Panc1 (cell line): ENCODE data around the gene ALOX12B. TPM values are rescaled to one million over a fixed set of nuclear protein-coding genes. Genes with fewer than 3 reads are reported as not detected.
"Not testable (repeated sequence)": the region's sequence is repeated elsewhere in the genome, so short reads cannot be mapped to it uniquely, and the experiment has no call there.

Experiments used
- ATAC-seq: fragments of 200-7000 bp; cut with Tn5 transposase; 2 replicates; pipeline ENCODE4 v1.9.1; 2020; ENCODE audit warnings: mild to moderate bottlenecking, moderate library complexity
- BruUV-seq: library from RNA; stranded (reverse); fragments of 400-500 nt; replicated peaks from 2 replicates; lab custom pipeline; 2021; lab: Mats Ljungman, UMichigan
- CTCF ChIA-PET: fragments of 300-600 bp; sonication (Branson Sonifier 250); formaldehyde crosslinking; loops from one replicate; lab custom pipeline; 2022; ENCODE audit warnings: antibody characterized with exemption; lab: Charles Lee
- POLR2A ChIA-PET: fragments of 300-600 bp; sonication (Branson Sonifier 250); formaldehyde crosslinking; loops from one replicate; lab custom pipeline; 2022; ENCODE audit warnings: antibody characterized with exemption; lab: Charles Lee
- DNase-seq: peaks from one replicate; pipeline ENCODE4 v3.0.0-alpha.2; 2010; ENCODE audit warnings: low read depth, low spot score
- H3K27ac ChIP-seq: 2 replicates; pipeline ENCODE4 v1.5.1; 2011; ENCODE audit warnings: mild to moderate bottlenecking, low read length, inconsistent platforms
- H3K27me3 ChIP-seq: fragments of 200-500 bp; sonication (Bioruptor generic); 2 replicates; pipeline ENCODE4 v1.6.0; 2014; ENCODE audit warnings: low read length, inconsistent platforms; ENCODE audit not compliant: control insufficient read depth, insufficient read depth
- H3K36me3 ChIP-seq: fragments of 200-500 bp; sonication (Bioruptor generic); 2 replicates; pipeline ENCODE4 v1.5.1; 2014; ENCODE audit warnings: inconsistent platforms, mild to moderate bottlenecking, low read length, moderate library complexity; ENCODE audit not compliant: control insufficient read depth, insufficient read depth
- H3K4me1 ChIP-seq: 2 replicates; pipeline ENCODE4 v1.5.1; 2011; ENCODE audit warnings: inconsistent platforms, mild to moderate bottlenecking, low read length, moderate library complexity; ENCODE audit not compliant: control insufficient read depth, insufficient read depth
- H3K4me3 ChIP-seq, 2 experiments: 2 replicates each; pipeline ENCODE4 v1.5.1; 2011 to 2012; ENCODE audit warnings: low read depth in 2 of 2, low read length in 2 of 2, mild to moderate bottlenecking in 2 of 2, inconsistent platforms in 1 of 2, moderate library complexity in 1 of 2
- H3K9me3 ChIP-seq: fragments of 200-500 bp; sonication (Bioruptor generic); 2 replicates; pipeline ENCODE4 v1.5.1; 2014; ENCODE audit warnings: low read depth, mild to moderate bottlenecking, inconsistent platforms, low read length, moderate library complexity; ENCODE audit not compliant: control insufficient read depth, insufficient read depth
- POLR2AphosphoS5 ChIP-seq: IDR thresholded peaks from 2 replicates; pipeline ENCODE4 v1.6.1; 2012; ENCODE audit warnings: mild to moderate bottlenecking, low read depth, low read length, moderate library complexity
- SIN3A ChIP-seq: IDR thresholded peaks from 2 replicates; pipeline ENCODE4 v1.6.1; 2012; ENCODE audit warnings: low read depth, mild to moderate bottlenecking, low read length, moderate library complexity, borderline replicate concordance; ENCODE audit not compliant: insufficient read depth
- TCF7L2 ChIP-seq: IDR thresholded peaks from 2 replicates; pipeline ENCODE4 v1.6.1; 2011; ENCODE audit warnings: mild to moderate bottlenecking, low read depth, low read length, inconsistent platforms
- in situ Hi-C: cut with HindIII; loops from 2 replicates; pipeline ENCODE4 v1.10.0; 2016; ENCODE audit warnings: low sequenced_read_pairs, low pct_unique_long_range_greater_than_20kb
- intact Hi-C: fragments of 100-400 bp; cut with micrococcal nuclease; formaldehyde crosslinking; loops from one replicate; pipeline ENCODE4 v1.10.0; 2022; ENCODE audit not compliant: unreplicated experiment
- total RNA-seq: library from RNA; stranded (reverse); gene quantifications from one replicate; pipeline ENCODE4 v1.2.1, GENCODE V29; 2021; ENCODE audit not compliant: unreplicated experiment
- TF ChIP-seq, protein P1 (sequence below), 2 experiments: IDR thresholded peaks; 2 replicates each; pipeline ENCODE4 v1.6.1; 2011 to 2012; ENCODE audit warnings: low read depth in 2 of 2, control low read depth in 1 of 2, low read length in 1 of 2, mild to moderate bottlenecking in 1 of 2, moderate library complexity in 1 of 2; ENCODE audit not compliant: insufficient read depth in 1 of 2
- TF ChIP-seq, protein P2 (sequence below): fragments of 450-650 bp; IDR thresholded peaks from 2 replicates; pipeline ENCODE4 v1.5.1; 2017; ENCODE audit warnings: mild to moderate bottlenecking

ALOX12B gene
- total RNA-seq, 1 experiment from 2014 or later: not detected

DNA sequence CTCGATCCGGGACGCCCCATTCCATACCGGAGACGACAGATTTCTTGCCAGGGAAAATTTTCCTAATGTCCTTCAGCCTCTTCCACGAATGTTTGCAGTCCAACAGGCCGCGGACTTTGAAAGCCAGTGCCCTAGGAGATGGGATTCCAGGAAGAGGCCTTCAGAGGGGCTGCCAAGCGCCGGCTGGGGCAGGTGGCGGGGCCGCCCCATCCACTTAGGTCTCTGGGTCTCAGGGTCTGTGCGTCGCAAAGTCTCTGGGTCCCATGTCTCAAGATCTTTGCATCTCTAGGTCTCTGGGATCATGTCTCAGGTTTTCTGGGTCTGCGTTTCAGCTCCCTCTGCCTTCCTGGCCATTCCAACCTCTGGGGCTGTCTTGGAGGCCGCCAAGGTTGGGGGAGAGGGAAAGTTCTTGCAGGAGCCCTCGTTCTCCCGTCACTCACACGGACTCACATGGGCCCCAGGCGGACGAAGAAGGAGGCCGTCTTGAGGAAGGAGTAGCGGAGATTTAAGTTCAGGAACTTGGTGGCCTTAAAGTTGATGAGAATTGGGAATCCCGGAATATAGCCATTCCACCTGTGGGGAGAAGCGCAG lies 7.2 kb downstream of the ALOX12B start:
- CTCF ChIA-PET: no interaction called here
- Histone ChIP-seq H3K27ac (no peak overlapping the region), H3K9me3 (no peaks in the 10 kb centered on the region), H3K4me3 (peak overlapping the region; percentile 39 to 60), H3K36me3 (no peaks in the 10 kb centered on the region), H3K27me3 (no peaks in the 10 kb centered on the region), H3K4me1 (peaks cover 5% of the 10 kb centered on the region; the same call in 1 of the 2 replicates)
- intact Hi-C loops: loop anchor here (5.0 kb wide), 1 partner anchor 37 kb away; the partner anchor contains the start of gene ALOXE3
- BruUV-seq: no TSS peak
- DNase-seq: no peak
- ATAC-seq: peak; percentile 47
- TF ChIP-seq TCF7L2 (no peak), POLR2AphosphoS5 (no peak), SIN3A (no peak)
- TF ChIP-seq, protein P1, sequence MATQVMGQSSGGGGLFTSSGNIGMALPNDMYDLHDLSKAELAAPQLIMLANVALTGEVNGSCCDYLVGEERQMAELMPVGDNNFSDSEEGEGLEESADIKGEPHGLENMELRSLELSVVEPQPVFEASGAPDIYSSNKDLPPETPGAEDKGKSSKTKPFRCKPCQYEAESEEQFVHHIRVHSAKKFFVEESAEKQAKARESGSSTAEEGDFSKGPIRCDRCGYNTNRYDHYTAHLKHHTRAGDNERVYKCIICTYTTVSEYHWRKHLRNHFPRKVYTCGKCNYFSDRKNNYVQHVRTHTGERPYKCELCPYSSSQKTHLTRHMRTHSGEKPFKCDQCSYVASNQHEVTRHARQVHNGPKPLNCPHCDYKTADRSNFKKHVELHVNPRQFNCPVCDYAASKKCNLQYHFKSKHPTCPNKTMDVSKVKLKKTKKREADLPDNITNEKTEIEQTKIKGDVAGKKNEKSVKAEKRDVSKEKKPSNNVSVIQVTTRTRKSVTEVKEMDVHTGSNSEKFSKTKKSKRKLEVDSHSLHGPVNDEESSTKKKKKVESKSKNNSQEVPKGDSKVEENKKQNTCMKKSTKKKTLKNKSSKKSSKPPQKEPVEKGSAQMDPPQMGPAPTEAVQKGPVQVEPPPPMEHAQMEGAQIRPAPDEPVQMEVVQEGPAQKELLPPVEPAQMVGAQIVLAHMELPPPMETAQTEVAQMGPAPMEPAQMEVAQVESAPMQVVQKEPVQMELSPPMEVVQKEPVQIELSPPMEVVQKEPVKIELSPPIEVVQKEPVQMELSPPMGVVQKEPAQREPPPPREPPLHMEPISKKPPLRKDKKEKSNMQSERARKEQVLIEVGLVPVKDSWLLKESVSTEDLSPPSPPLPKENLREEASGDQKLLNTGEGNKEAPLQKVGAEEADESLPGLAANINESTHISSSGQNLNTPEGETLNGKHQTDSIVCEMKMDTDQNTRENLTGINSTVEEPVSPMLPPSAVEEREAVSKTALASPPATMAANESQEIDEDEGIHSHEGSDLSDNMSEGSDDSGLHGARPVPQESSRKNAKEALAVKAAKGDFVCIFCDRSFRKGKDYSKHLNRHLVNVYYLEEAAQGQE (IDR thresholded peaks at IDR 0.05; ENCODE audit: insufficient read depth in 1 of 2, low read depth in 2 of 2, low read length in 1 of 2): no peak
- TF ChIP-seq, protein P2, sequence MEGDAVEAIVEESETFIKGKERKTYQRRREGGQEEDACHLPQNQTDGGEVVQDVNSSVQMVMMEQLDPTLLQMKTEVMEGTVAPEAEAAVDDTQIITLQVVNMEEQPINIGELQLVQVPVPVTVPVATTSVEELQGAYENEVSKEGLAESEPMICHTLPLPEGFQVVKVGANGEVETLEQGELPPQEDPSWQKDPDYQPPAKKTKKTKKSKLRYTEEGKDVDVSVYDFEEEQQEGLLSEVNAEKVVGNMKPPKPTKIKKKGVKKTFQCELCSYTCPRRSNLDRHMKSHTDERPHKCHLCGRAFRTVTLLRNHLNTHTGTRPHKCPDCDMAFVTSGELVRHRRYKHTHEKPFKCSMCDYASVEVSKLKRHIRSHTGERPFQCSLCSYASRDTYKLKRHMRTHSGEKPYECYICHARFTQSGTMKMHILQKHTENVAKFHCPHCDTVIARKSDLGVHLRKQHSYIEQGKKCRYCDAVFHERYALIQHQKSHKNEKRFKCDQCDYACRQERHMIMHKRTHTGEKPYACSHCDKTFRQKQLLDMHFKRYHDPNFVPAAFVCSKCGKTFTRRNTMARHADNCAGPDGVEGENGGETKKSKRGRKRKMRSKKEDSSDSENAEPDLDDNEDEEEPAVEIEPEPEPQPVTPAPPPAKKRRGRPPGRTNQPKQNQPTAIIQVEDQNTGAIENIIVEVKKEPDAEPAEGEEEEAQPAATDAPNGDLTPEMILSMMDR: peak; percentile 61; the same call in 1 of the 2 replicates
- POLR2A ChIA-PET: no interaction called here
- in situ Hi-C loops: no loop called here

DNA sequence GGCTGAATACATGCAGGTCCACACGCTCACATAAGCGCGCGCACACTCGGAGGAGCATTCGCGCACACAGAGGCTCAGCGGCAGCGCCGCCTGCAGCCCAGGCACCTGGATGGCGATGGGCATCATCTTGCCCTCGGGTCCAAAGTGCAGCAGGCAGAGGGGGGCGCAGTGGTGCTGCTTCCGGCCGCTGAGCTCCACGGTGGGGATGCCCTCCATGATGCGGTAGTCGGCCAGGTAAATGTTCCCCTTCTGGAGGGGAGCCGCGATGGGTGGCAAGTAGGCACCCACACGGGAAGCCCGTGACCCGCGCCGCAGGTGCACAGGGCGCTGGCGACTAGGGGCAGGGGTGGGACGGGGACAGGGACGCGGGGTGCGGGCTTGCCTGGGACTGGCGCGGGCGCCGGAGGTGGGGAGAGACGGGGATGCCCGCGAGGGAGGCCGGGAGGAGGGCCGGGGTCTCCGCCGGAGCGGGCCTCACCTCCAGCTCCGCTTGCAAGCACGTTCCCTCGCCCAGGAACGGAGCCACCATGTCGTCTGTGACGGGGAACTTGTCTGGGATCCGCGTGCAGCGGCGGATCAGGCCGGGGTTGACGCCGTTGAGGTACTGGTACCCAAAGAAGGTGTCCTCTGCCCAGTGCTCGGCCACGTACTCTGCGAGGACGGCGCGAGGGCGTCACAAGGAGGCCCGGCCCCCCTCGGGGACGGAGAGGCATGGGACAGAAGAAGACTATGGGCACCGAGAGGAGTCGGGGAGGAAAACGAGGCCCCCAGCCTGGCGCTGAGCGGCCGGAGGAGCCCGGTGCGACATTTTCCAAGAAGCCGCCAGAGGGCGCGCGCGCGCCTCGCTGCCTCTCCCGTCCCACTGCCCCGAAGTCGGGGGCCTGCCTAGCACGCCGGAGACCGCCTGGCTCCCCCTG lies 8.0 kb downstream of the ALOX12B start:
- in situ Hi-C loops (no loop called here), intact Hi-C loops (loop anchor here (5.0 kb wide), 1 partner anchor 38 kb away; the partner anchor contains the start of gene ALOXE3)
- BruUV-seq: no TSS peak
- Histone ChIP-seq H3K27ac (no peak overlapping the region), H3K4me3 (peak overlapping the region; percentile 39 to 60), H3K36me3 (no peaks in the 10 kb centered on the region), H3K4me1 (peaks cover 5% of the 10 kb centered on the region; the same call in 1 of the 2 replicates), H3K9me3 (no peaks in the 10 kb centered on the region), H3K27me3 (no peaks in the 10 kb centered on the region)
- POLR2A ChIA-PET: interaction anchor here (0.6 kb wide), 1 partner anchor 171 kb away, joined by 3 read pairs; no protein-coding TSS in a partner anchor
- TF ChIP-seq, protein P1 (IDR thresholded peaks at IDR 0.05; ENCODE audit: insufficient read depth in 1 of 2, low read depth in 2 of 2, low read length in 1 of 2): no peak
- TF ChIP-seq TCF7L2 (no peak), POLR2AphosphoS5 (no peak), SIN3A (no peak)
- TF ChIP-seq, protein P2: peak; percentile 94
- CTCF ChIA-PET: no interaction called here
- DNase-seq (no peak), ATAC-seq (peak; percentile 94)

DNA sequence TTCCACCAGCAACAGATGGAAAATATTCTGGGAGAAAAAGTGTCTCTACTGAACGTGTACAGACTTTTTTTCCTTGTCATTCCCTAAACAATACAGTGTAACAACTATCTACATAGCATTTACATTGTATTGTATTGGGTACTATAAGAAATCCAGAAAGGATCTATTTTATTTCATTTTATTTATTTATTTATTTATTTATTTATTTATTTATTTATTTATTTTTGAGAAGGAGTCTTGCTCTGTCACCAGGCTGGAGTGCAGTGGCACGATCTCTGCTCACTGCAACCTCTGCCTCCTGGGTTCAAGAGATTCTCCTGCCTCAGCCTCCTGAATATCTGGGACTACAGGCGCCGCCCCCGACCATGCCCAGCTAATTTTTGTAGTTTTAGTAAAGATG lies 9.6 kb downstream of the ALOX12B start:
- BruUV-seq, H3K27ac ChIP-seq, H3K4me3 ChIP-seq, ATAC-seq, DNase-seq, intact Hi-C loops, in situ Hi-C loops, POLR2A ChIA-PET, H3K4me1 ChIP-seq, H3K27me3 ChIP-seq, H3K36me3 ChIP-seq, H3K9me3 ChIP-seq: not testable (repeated sequence)
- CTCF ChIA-PET: interaction anchor here (0.5 kb wide), 1 partner anchor 170 kb away, joined by 3 read pairs; the partner anchor contains the start of gene CTC1
